Hematopoietic multipotent progenitor cell treated with erythropoietin and hydrocortisone succinate and interleukin-3 and kit ligand, for 15 days (in vitro differentiated cells): ENCODE data around the gene CLASP1.
"Not testable (repeated sequence)": the region's sequence is repeated elsewhere in the genome, so short reads cannot be mapped to it uniquely, and the experiment has no call there.

Source experiments
- DNase-seq: peaks from one replicate; pipeline ENCODE4 v3.0.0-alpha.2; 2015; ENCODE audit warnings: low spot score

Gene CLASP1

DNA sequence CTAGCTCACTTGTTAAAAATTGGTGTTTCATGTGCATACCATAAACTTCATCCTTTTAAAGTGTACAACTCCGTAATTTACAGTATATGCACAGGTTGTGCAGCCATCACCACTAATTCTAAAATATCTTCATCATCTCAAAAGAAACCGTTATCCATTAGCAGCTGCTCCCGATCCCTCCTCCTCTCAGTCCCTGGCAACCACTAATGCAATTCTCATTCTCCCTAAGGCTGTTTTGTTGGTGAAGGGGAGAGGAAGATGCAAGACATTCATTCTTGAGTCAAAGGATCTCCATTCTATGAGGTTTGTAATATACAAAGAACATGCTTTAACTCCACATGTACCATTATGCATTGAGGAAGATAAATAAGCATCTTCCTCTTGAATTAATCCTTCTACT, 70.0 kb downstream of the CLASP1 start:
- DNase-seq = no peak

DNA sequence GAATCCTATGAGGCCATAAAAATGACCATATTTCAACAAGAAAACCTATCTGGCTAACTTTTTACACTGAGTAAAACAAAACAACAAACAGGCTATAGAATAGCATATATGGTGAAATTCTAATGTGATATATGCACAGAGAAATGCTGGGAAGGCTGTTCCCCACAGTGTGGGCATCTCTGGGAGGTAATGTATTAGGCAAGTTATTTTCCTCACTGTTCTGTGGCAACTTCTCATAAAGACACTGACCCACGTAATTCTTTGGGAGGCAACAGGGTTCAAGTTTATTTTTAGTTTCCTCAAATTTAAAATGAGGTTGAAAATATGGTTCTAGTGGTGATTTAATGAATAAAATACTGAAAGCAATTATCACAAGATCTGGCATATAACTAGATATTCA, 71.9 kb downstream of the CLASP1 start:
- DNase-seq = no peak

DNA sequence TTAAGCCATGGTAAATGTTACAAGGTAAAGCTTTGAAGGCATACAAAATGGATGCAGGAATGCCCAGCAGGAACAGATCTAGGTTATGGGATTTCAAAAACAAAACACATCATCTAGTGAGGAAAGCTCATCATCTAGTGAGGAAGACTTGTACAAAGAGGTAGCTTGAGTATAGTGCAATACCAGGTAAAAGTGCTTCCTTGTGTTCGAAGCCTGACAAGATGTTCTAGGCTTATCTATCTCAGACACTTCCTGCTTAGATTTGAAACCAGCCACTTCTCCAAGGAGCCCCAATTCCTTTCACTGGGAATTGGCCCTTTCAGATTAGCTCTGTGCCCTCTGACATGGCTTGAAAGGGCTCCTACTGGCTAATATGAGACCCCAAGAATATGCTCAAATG, 73.0 kb downstream of the CLASP1 start:
- no peak for DNase-seq

DNA sequence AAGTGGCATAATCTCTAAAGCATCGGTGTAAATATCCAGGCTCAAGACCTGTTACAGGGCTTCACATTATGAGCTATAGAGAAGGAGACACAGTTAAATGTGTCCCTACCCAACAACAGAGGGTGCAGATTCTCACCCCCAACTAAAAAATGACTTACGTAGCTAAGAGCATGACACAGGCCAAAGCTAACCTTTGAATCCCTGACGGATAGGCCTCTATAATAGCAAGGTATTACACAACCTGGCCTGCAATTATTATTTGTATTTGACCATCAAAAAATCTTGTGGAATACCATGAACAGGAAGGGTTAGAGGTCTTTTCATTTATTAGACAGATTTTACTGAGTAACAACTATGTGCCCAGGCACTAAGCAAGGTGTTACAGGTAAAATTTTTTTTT, 73.5 kb downstream of the CLASP1 start:
- DNase-seq = no peak

DNA sequence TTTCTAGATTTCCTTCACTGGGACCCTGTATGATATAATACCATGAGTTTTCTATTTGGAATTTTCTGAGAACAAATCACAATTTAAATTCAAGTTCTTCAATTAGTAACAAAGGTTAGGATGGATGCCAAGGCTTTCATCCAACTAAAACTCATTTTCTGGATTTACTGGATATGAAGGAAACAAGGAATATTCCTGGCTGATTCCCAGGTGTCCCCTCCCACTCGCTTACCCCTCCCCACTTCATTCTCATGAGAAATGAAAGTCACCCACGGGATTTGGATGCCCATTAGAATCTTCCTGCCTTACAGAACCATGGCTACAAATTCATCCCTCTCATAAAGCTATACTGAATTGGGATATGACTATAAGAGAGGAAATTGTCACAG, 78.6 kb downstream of the CLASP1 start:
- no peak for DNase-seq

DNA sequence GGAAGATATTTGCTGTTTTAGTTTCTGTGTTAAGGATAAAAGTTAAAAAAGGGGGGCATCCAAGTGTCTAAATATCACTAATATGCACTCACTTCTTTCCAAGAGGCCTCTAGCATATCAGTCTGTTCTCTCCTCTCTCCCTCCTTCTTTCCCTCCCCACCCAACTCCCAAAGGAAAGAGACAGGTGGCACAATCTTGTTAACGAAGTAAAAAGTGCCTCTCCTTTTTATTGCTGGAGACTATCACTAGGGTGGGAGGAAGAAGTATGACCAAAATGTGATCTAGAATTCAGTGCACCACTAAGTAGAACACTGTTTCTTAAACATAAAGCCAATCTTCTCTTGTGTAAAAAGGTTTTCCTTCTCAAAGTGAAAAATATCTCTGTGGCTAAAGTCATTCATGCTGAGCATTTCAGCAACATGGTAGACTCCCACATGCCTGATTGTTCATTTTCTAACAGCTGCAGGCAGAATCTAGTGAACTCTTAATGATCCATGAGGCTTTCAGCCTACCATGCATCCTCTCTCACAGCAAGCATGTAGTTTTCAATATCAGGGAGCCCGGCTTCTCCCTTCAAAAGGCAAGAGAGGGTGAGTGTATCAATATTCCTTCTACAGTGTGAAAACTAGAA, 79.1 kb downstream of the CLASP1 start:
- no peak for DNase-seq

DNA sequence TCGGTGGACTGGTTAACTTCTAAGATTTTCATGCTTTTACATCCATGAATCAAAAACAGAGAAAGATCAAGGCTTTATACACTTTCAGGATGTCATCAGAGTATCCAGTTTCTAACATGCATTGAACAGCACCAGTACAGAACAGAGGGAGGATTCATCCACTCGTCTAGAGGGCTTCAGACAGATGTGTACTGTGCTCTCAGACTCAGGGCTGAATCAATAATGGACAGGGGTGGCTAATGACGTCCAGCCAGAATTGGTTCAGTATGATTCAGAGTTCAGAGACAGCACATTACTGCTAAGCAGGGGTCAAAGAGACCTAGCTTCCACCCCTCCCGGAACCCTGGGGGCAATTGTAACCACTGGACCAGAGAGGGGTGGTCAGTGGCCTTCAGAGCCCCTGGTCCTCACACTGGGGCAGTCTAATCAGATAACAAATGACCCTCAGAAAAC, 81.3 kb downstream of the CLASP1 start:
- no peak for DNase-seq

DNA sequence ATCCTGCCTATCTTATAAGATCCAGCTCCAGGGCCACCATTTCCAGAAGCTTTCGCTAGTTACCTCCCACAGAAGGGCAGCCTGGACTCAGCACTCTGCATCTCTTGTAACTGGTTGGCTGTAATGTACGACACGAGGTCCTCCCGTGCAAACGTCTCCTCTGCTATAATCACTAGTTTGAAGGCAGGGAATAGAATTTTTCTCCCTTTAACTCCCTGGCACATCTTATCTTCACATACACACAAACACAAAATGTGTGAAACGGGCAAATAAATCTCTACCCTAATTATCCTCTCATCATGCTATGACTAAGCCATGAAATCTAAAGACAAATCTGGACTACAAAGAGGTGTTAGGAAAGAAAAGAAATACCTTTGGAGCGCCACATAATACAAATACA, 81.8 kb downstream of the CLASP1 start:
- DNase-seq = no peak

DNA sequence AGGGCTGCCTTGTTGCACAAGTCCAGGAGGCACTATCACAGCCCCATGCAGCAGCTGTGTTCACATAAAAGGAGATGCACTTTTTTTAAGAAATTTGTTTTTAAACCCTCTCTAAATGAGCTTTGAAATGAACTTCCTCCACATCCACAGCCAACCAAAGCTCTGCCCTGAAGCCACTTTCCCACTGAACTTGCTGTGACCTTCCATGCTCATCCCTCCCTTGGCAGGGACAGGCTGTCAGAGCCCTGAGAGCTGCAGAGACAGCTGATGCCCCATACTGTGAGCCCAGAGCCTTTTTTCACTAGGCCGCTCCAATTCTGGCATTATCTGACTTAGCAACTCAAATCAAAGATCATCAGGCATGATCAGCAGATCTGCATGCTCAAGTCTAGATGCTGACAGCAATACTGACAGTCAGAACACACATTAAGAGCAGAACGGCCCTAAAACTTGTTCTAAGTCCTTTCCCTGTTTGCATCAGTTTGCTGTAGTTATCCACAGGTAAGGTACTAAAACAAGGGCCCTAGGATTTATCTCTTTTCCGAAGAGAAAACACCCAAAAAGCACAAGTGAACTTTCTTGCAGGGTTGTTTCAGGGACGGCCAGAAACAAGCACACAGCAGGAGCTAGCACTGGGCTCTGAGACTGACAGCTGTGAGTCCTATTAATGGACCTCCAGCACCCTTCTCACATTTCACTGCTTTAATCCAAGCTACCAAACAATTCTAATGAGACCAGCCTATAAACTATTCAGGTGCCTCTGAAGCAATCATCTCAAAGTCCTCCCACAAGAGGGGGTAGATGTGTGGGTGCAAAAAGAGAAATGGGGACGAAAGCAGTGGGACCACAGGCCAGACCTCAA, 83.6 kb downstream of the CLASP1 start:
- DNase-seq = no peak

DNA sequence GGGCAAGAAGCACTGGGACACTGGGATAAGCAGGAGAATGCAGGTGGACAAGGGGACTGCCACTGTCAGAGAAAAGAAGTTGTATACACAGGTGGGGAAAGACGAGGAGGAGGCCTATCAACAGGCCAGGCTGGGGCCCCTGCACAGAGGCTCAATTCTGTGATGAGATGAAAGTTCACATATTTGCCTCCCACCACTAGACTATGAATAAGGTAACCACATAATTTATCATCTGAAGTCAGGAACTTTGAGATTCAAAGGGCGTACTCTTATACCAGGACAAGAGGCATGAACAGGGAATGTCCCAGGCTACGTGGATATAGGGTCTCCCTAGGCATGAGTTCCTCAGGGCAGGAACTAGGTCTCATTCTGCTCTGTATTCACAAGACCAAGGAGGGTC, 84.4 kb downstream of the CLASP1 start:
- no peak for DNase-seq

DNA sequence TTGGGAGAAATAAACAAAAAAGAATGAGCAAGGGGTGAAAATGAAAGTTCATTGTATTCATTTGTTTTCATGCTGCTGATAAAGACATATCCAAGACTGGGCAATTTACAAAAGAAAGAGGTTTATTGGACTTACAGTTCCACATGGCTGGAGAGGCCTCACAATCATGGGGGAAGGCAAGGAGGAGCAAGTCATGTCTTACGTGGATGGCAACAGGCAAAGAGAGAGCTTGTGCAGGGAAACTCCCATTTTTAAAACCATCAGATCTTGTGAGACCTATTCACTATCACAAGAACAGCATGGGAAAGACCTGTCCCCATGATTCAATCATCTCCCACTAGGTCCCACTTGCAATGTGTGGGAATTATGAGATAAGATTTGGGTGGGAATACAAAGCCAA, 85.5 kb downstream of the CLASP1 start:
- DNase-seq = not testable (repeated sequence)

DNA sequence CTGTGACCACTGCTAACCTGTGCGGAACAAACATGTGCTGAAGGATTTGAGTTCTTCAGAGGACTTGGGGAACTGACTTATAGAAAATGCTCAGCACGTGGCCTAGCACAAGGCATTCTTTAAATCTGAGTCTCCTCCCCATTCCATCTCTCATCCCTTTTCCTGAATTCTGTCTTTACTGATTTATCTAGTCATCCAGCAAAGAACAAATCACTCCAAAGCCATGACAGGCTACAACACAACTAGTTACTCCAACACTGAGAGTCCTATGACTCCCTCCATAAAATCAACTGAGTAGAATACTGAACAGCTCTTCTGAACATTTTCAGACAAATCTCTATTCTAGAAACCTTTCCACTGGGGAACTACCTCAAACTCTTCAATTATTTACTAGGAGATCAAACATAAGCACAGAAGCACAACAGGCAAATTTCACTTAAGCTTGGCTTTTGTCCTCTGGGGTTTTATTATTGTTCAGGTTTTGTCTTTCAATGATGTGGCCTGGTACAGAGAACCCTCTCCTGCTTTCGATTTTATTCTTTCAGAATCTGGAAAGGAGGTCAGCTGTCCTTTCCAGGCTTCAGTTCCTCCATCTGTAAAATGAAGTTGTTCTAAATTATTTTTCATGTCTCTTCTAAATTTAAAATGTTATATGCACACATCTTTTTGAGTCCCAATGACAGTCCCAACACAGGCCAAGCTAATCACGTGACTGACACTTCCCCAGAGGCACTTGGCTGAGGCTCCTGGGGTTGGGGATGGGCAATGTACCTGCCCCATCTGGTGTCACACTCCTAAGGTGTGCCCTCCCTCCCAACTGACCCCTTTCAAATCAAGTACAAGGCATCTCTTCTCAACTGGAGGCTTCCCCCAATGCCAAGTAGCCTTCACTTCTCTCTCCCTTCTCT, 86.7 kb downstream of the CLASP1 start:
- no peak for DNase-seq

DNA sequence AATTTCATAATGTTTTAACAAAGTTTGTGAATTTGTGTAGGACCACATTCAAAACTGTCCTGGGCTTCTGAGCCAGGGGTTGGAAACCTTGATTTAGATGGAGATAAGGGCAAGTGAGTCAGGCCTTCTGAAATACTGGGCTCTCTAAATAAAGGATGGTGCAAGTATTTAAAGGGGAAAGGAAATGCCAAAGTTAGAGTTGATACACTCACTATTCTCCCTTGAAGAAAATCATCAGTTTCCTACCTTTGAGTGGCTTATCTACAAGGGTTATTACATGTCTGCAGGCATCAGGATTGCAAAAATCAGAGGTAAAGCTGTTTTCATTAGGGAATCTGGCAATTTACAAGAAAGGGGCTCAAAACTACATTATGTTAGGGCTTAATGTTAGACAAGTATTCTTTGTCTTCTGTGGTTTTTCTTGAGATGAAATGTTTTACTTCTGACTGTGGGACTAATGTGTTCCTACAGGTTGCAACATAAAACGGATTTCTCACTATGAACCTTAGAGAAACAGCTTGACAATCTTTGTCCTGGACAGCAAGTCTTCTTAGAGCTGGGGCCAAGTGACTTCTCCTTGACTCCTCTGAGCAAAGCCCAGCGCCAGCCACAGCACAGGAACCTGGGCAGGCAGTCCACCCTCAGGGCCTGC, 87.5 kb downstream of the CLASP1 start:
- DNase-seq = no peak

DNA sequence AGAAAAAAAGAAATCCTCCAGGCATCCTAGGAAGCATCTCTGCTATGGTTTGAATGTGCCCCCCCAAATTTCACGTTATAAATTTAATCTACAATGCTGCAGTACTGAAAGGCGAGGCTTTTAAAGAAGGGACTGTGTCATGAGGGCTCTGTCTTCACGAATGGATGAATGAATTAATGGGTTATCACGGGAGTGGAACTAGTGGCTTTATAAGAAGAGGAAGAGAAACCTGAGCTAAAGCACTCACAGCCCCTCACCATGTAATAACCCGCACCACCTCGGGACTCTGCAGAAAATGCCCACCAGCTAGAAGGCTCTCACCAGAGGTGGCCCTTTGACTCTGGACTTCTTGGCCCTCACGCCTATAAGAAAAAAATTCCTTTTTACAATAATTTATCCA, 90.9 kb downstream of the CLASP1 start:
- DNase-seq = no peak

DNA sequence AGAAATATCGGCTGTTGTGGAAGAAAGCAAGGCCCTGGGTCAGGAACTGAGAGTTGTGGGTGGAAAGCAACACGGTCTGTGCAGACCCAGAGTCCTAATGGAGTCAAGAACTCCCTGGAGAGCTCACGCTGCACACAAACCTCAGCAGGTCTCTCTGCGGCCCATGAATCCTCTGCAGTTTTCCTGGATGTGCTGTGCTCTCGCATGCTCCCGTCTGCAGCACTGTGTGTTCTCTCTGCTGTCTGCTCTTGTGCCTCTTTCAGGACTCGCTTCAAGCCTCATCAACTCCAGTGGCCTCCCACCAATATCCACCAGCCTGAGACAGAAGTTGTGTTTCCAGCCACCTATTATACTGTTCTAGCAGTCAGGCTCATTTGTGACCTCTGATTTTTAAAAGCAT, 94.3 kb downstream of the CLASP1 start:
- DNase-seq = no peak

DNA sequence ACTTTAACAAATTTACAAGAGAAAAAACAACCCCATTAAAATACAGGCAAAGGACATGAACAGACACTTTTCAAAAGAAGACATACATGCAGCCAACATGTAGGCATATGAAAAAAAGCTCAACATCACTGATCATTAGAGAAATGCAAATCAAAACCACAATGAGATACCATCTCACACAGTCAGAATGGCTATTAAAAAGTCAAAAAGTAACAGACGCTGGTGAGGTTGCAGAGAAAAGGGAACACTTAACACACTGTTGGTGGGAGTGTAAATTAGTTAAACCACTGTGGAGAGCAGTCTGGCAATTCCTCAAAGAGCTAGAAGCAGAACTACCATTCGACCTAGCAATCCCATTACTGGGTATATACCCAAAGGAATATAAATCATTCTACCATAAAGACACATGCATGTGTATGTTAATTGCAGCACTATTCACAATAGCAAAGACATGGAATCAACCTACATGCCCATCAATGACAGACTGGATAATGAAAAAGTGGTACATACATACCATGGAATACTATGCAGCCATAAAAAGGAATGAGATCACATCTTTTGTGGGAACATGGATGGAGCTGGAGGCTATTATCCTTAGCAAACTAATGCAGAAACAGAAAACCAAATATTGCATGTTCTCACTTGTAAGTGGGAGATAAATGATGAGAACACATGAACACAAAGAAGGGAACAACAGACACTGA, 96.6 kb downstream of the CLASP1 start:
- not testable (repeated sequence) for DNase-seq

DNA sequence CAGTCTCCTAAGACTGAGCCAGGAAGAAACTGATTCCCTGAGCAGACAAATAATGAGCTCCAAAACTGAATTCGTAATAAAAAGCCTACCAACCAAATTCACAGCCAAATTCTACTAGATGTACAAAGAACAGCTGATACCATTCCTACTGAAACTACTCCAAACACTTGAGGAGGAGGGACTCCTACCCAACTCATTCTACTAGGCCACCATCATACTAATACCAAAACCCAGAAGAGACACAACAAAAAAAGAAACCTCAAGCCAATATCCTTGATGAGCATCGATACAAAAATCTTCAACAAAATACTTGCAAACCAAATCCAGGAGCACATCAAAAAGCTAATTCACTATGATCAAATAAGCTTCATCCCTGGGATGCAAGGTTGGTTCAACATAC, 98.6 kb downstream of the CLASP1 start:
- DNase-seq = no peak

DNA sequence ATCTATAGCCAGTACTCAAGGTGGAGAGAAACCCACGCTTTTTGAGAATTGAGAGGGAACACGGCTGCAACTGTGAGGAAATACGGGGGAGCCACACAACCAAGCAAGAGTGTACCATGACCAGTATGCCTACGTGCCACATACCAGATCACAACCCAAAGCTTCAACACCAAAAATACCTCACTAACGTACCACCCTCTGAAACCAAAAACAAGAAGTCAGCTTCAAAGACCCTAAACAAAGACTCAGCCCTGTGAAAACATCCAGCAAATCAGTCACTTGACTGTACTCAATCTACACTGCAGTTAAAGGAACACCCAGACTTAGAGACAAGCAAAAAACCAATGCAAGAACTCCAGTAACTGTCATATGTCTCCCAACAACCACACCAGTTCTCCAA, 101.6 kb downstream of the CLASP1 start:
- no peak for DNase-seq

DNA sequence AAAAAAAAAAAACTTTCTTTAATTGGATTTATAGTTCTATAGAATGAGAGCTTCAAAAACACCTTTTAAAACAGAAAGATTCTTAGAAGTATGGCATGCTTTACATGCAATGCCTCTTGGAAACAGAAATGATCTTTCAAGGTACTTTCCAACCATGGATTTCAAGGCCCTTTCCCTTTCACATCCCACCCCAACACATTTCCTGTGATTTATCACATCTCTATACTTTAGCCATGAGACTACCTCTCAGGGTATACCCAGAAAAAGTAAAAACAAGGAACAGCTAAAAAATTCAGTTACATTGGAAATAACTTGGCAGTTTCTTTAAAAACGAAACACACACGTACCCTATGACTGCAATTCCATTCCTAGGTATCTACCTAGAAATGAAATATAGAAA, 103.3 kb downstream of the CLASP1 start:
- DNase-seq = no peak

DNA sequence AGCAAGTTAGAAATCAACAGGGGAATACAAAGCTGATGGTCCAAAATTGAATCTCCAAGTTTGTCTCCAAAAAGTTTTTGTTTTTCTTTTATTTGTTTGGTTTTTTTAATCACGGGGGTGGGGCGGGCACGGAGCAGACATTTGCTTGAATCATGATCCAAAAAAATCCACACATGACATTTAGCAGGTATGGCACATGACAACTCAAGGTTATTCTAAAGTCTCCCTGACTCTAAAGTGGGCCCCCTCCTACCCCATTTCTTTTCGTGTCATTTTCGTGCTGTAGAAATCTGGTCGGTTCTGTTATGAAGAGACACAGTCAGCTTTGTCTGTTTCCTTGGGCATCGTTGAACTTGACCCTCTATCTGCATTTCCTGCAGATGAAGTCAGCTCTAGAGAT, 104.0 kb downstream of the CLASP1 start:
- DNase-seq = no peak

DNA sequence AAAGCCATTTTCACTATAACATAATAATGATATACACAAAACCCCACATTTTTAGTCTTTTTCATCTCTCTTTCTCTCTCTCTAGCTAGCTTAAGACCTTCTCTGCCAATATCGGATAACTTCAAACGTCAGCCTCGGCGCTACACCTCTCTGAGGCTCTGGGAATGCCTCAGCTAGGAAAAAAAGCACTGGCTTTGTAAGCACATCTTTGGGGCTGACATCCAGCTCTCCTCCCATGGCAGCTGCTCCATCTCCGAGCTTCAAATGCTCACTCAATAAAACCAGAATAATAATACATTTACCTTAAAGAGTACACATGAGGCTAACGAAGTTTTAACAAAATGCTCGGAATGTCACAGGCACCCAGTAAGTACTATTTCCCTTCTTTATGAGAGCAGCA, 107.8 kb downstream of the CLASP1 start:
- no peak for DNase-seq
